DOHH2 (cell line): ENCODE data around the gene SIX3.

Experiments
- EZH2phosphoT487 ChIP-seq: fragments of 200-600 bp; sonication (generic); IDR thresholded peaks from 2 replicates; pipeline ENCODE4 v1.6.1; 2017; ENCODE audit warnings: borderline replicate concordance, mild to moderate bottlenecking, antibody characterized with exemption, low read length, moderate library complexity, mixed read lengths
- TF ChIP-seq, protein P1 (sequence below): fragments of 200-600 bp; sonication (generic); IDR thresholded peaks from one replicate; pipeline ENCODE4 v1.5.1; 2014; ENCODE audit warnings: antibody characterized with exemption, mild to moderate bottlenecking, low read depth, low read length; ENCODE audit not compliant: poor library complexity, severe bottlenecking

DNA sequence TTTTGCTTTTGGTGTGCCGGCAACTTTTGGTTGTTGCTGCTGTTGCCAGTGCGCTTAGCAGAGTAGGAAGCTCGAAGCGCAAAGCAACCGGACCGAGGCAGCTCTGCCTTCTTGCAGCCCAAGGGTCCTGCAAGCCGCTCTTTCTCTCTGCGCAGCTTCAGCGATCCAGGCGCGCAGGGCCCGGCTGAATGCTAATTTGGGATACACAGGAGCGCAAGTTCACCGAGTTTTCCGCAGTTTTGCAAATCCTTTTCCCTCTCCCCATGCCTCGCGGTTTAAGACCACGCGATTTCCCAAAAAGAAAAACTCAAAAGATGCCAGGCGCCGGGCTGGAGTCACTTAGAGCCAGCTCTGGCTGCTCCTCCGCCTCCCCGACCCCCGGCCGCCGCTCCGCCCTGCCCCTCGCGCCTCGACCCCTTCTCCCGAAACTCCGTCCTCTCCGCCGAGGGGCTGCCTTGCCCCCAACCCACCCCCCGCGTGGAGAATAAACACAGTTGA lies 13.5 kb upstream of the SIX3 start:
- TF ChIP-seq, protein P1, sequence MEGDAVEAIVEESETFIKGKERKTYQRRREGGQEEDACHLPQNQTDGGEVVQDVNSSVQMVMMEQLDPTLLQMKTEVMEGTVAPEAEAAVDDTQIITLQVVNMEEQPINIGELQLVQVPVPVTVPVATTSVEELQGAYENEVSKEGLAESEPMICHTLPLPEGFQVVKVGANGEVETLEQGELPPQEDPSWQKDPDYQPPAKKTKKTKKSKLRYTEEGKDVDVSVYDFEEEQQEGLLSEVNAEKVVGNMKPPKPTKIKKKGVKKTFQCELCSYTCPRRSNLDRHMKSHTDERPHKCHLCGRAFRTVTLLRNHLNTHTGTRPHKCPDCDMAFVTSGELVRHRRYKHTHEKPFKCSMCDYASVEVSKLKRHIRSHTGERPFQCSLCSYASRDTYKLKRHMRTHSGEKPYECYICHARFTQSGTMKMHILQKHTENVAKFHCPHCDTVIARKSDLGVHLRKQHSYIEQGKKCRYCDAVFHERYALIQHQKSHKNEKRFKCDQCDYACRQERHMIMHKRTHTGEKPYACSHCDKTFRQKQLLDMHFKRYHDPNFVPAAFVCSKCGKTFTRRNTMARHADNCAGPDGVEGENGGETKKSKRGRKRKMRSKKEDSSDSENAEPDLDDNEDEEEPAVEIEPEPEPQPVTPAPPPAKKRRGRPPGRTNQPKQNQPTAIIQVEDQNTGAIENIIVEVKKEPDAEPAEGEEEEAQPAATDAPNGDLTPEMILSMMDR = no peak
- no peak for TF ChIP-seq EZH2phosphoT487
